CD4-positive, CD25-positive, alpha-beta regulatory T cell (primary cell): Measurements from ENCODE around the gene NOL4L. TPM values are rescaled to one million over a fixed set of nuclear protein-coding genes. Genes with fewer than 3 reads are reported as not detected.

Experiments
- ATAC-seq, 2 donors: fragments of 150-1000 bp; cut with Tn5 transposase; one replicate each; pipeline ENCODE4 v1.10.0; 2021; ENCODE audit warnings: low read depth in 2 of 2, moderate number of reproducible peaks in 2 of 2, moderate library complexity in 1 of 2
- DNase-seq, 3 donors: peaks; one replicate each; pipeline versions ENCODE4 v3.0.0 to v3.0.0-alpha.2; 2012 to 2022; ENCODE audit warnings: mixed read lengths in 1 of 3
- H3K27ac ChIP-seq: one replicate; pipeline ENCODE4 v1.7.0; 2013; ENCODE audit warnings: mild to moderate bottlenecking, low read length; ENCODE audit not compliant: insufficient read depth, poor library complexity, severe bottlenecking
- H3K27me3 ChIP-seq: one replicate; pipeline ENCODE4 v1.7.0; 2013; ENCODE audit warnings: low read length; ENCODE audit not compliant: control insufficient read depth, insufficient read depth
- H3K36me3 ChIP-seq: one replicate; pipeline ENCODE4 v1.7.0; 2013; ENCODE audit warnings: mild to moderate bottlenecking, low read length, moderate library complexity; ENCODE audit not compliant: control insufficient read depth, insufficient read depth
- H3K4me1 ChIP-seq: 2 replicates; pipeline ENCODE4 v1.7.0; 2013; ENCODE audit warnings: mild to moderate bottlenecking, low read length; ENCODE audit not compliant: insufficient read depth, control insufficient read depth, poor library complexity, severe bottlenecking
- H3K4me3 ChIP-seq: one replicate; pipeline ENCODE4 v1.7.0; 2013; ENCODE audit warnings: low read depth, mild to moderate bottlenecking, low read length, moderate library complexity
- H3K9me3 ChIP-seq, 2 experiments: 1 replicate in 1 of 2; 2 replicates in 1 of 2; pipeline ENCODE4 v1.7.0; 2013; ENCODE audit warnings: low read length in 2 of 2, mild to moderate bottlenecking in 1 of 2, moderate library complexity in 1 of 2; ENCODE audit not compliant: control insufficient read depth in 2 of 2
- H3K27ac Mint-ChIP-seq, 3 donors: one replicate each; pipeline ENCODE4 v1.8.0; 2020 to 2022; ENCODE audit warnings: mild to moderate bottlenecking in 3 of 3, mixed read lengths in 3 of 3, moderate library complexity in 2 of 3
- H3K27me3 Mint-ChIP-seq: one replicate; pipeline ENCODE4 v1.8.0; 2022; ENCODE audit warnings: mild to moderate bottlenecking, mixed read lengths
- H3K36me3 Mint-ChIP-seq: one replicate; pipeline ENCODE4 v1.8.0; 2020; ENCODE audit warnings: mixed read lengths
- H3K4me1 Mint-ChIP-seq, 4 donors: one replicate each; pipeline ENCODE4 v1.8.0; 2020 to 2022; ENCODE audit warnings: mixed read lengths in 4 of 4, mild to moderate bottlenecking in 1 of 4
- H3K4me3 Mint-ChIP-seq, 4 donors: one replicate each; pipeline ENCODE4 v1.8.0; 2020 to 2022; ENCODE audit warnings: mild to moderate bottlenecking in 4 of 4, mixed read lengths in 4 of 4, moderate library complexity in 3 of 4
- H3K9me3 Mint-ChIP-seq, 7 donors: one replicate each; pipeline ENCODE4 v1.8.0; 2020 to 2022; ENCODE audit warnings: mixed read lengths in 7 of 7, mild to moderate bottlenecking in 3 of 7, moderate library complexity in 2 of 7
- polyA plus RNA-seq, 4 donors: library from polyadenylated mRNA; unstranded; fragments of 300-500 nt; fragmentation: Illumina TruSeq; gene quantifications; one replicate each; pipeline ENCODE4 v1.2.3, GENCODE V29; 2021
- total RNA-seq: library from RNA; stranded (reverse); gene quantifications from one replicate; pipeline ENCODE4 v1.2.3, GENCODE V29; 2022

Gene NOL4L
- total and polyA plus RNA-seq, 5 donors from 2014 or later, result 7.1 to 84.8 (median 10.8) TPM

GRCh38 chr20:32611286-32611685, 26.2 kb upstream of the NOL4L start:
- Histone ChIP-seq H3K27ac (no peak overlapping the region), H3K9me3 (no peaks in the 10 kb centered on the region), H3K36me3 (no peaks in the 10 kb centered on the region), H3K4me1 (no peaks in the 10 kb centered on the region), H3K4me3 (no peak overlapping the region), H3K27me3 (no peaks in the 10 kb centered on the region)
- H3K27me3 Mint-ChIP-seq, result peaks cover 12% of the 10 kb centered on the region
- no peak for ATAC-seq
- no peak overlapping the region for H3K4me3 Mint-ChIP-seq
- no peaks in the 10 kb centered on the region for H3K36me3 Mint-ChIP-seq
- DNase-seq, result no peak
- H3K4me1 Mint-ChIP-seq, result peaks cover 0 to 16% (median 7%) of the 10 kb centered on the region in 4 donors
- peak overlapping the region in 1 of 3 donors; percentile 25 for H3K27ac Mint-ChIP-seq
- H3K9me3 Mint-ChIP-seq, result peaks cover 0 to 2% (median 0%) of the 10 kb centered on the region in 7 donors

GRCh38 chr20:32610472-32611218, 25.5 kb upstream of the NOL4L start:
- H3K4me1 Mint-ChIP-seq, result peaks cover 0 to 11% (median 3%) of the 10 kb centered on the region in 4 donors
- H3K4me3 Mint-ChIP-seq, result no peak overlapping the region
- H3K27ac Mint-ChIP-seq, result no peak overlapping the region

GRCh38 chr20:32609993-32610392, 24.9 kb upstream of the NOL4L start:
- Histone ChIP-seq H3K9me3 (no peaks in the 10 kb centered on the region), H3K4me1 (no peaks in the 10 kb centered on the region), H3K27ac (no peak overlapping the region), H3K4me3 (no peak overlapping the region), H3K27me3 (no peaks in the 10 kb centered on the region), H3K36me3 (no peaks in the 10 kb centered on the region)
- Mint-ChIP-seq H3K27me3 (peaks cover 12% of the 10 kb centered on the region), H3K27ac (no peak overlapping the region), H3K4me3 (no peak overlapping the region), H3K4me1 (peaks cover 0 to 11% (median 3%) of the 10 kb centered on the region in 4 donors), H3K9me3 (peaks cover 0 to 2% (median 0%) of the 10 kb centered on the region in 7 donors), H3K36me3 (no peaks in the 10 kb centered on the region)
- DNase-seq (no peak), ATAC-seq (no peak)

More at GRCh38 chr20:32610472-32611218, 25.5 kb upstream of the NOL4L start:
- Mint-ChIP-seq H3K36me3 (no peaks in the 10 kb centered on the region), H3K27me3 (peaks cover 12% of the 10 kb centered on the region), H3K9me3 (peaks cover 0 to 2% (median 0%) of the 10 kb centered on the region in 7 donors)
- Histone ChIP-seq H3K9me3 (no peaks in the 10 kb centered on the region), H3K4me1 (no peaks in the 10 kb centered on the region), H3K36me3 (no peaks in the 10 kb centered on the region), H3K27ac (no peak overlapping the region), H3K4me3 (no peak overlapping the region), H3K27me3 (no peaks in the 10 kb centered on the region)
- no peak for DNase-seq
- peak in 1 of 2 donors; percentile 19 for ATAC-seq

GRCh38 chr20:32609111-32609773, 24.1 kb upstream of the NOL4L start:
- no peak overlapping the region for H3K4me3 Mint-ChIP-seq
- peak overlapping the region in 2 of 3 donors; percentile 79 to 80 for H3K27ac Mint-ChIP-seq
- ATAC-seq, result no peak

GRCh38 chr20:32608664-32609015, 23.5 kb upstream of the NOL4L start:
- Histone ChIP-seq H3K4me1 (no peaks in the 10 kb centered on the region), H3K9me3 (no peaks in the 10 kb centered on the region), H3K36me3 (no peaks in the 10 kb centered on the region), H3K27ac (no peak overlapping the region), H3K4me3 (no peak overlapping the region), H3K27me3 (no peaks in the 10 kb centered on the region)
- Mint-ChIP-seq H3K36me3 (no peaks in the 10 kb centered on the region), H3K9me3 (peaks cover 0 to 2% (median 0%) of the 10 kb centered on the region in 7 donors), H3K4me3 (no peak overlapping the region), H3K27ac (peak overlapping the region in 2 of 3 donors; percentile 79 to 80), H3K4me1 (peaks cover 0 to 11% (median 3%) of the 10 kb centered on the region in 4 donors), H3K27me3 (peaks cover 12% of the 10 kb centered on the region)
- DNase-seq (no peak), ATAC-seq (no peak)

More at GRCh38 chr20:32609111-32609773, 24.1 kb upstream of the NOL4L start:
- H3K9me3 Mint-ChIP-seq, result peaks cover 0 to 2% (median 0%) of the 10 kb centered on the region in 7 donors
- no peak overlapping the region for H3K27ac ChIP-seq
- H3K4me1 ChIP-seq, result no peaks in the 10 kb centered on the region
- H3K36me3 Mint-ChIP-seq, result no peaks in the 10 kb centered on the region
- H3K27me3 ChIP-seq, result no peaks in the 10 kb centered on the region
- H3K36me3 ChIP-seq, result no peaks in the 10 kb centered on the region
- no peaks in the 10 kb centered on the region for H3K9me3 ChIP-seq
- peaks cover 0 to 11% (median 3%) of the 10 kb centered on the region in 4 donors for H3K4me1 Mint-ChIP-seq
- no peak for DNase-seq
- H3K27me3 Mint-ChIP-seq, result peaks cover 13% of the 10 kb centered on the region
- H3K4me3 ChIP-seq, result no peak overlapping the region

GRCh38 chr20:32607727-32608663, 22.9 kb upstream of the NOL4L start:
- no peaks in the 10 kb centered on the region for H3K9me3 Mint-ChIP-seq
- Histone ChIP-seq H3K36me3 (no peaks in the 10 kb centered on the region), H3K9me3 (no peaks in the 10 kb centered on the region), H3K27ac (no peak overlapping the region), H3K27me3 (no peaks in the 10 kb centered on the region), H3K4me3 (no peak overlapping the region), H3K4me1 (no peaks in the 10 kb centered on the region)
- H3K4me1 Mint-ChIP-seq, result peaks cover 0 to 11% (median 3%) of the 10 kb centered on the region in 4 donors
- H3K27ac Mint-ChIP-seq, result peak overlapping the region in 2 of 3 donors; percentile 80 to 86
- H3K27me3 Mint-ChIP-seq, result peaks cover 8% of the 10 kb centered on the region
- ATAC-seq (peak in 1 of 2 donors; percentile 6), DNase-seq (no peak)
- H3K4me3 Mint-ChIP-seq, result no peak overlapping the region
- no peaks in the 10 kb centered on the region for H3K36me3 Mint-ChIP-seq

DNA sequence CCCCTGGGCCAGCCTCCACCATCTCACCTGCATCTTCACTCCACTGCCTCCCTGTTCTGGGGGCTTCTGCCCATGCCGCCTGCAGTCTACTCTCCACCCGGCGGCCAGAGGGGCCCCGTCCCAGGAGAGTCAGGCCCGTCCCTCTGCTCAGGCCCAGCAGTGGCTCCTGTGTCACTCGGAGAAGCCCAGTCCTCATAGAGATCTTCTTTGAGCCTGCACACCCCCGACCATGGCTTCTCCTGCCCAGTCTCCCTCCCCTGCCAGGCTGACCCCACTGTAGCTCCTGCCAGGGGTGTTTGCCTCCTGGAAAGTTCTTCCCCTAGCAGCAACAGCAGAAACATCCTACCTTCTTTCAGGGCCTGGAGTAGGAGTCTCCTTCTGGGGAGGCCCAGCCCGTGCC, 22.2 kb upstream of the NOL4L start:
- Histone ChIP-seq H3K36me3 (no peaks in the 10 kb centered on the region), H3K27ac (no peak overlapping the region), H3K4me3 (no peak overlapping the region), H3K9me3 (no peaks in the 10 kb centered on the region), H3K27me3 (no peaks in the 10 kb centered on the region), H3K4me1 (no peaks in the 10 kb centered on the region)
- Mint-ChIP-seq H3K4me1 (peaks cover 0 to 11% (median 3%) of the 10 kb centered on the region in 4 donors), H3K9me3 (no peaks in the 10 kb centered on the region), H3K27ac (peak overlapping the region in 2 of 3 donors; percentile 80 to 86), H3K36me3 (no peaks in the 10 kb centered on the region), H3K4me3 (no peak overlapping the region), H3K27me3 (peaks cover 8% of the 10 kb centered on the region)
- DNase-seq (no peak), ATAC-seq (no peak)
